Measurements from ENCODE around the gene PLCD4. TPM values are rescaled to one million over a fixed set of nuclear protein-coding genes. Genes with fewer than 3 reads are reported as not detected.

Gene PLCD4
- total RNA-seq, 1 donor from 2014 or later: 0.86 TPM

- FAIRE-seq (no peak), DNase-seq (ENCODE audit: low read depth) (peak; percentile 83)
- Histone ChIP-seq H3K36me3 (ENCODE audit: insufficient read depth, low read length) (peaks cover 19% of the 10 kb centered on the region), H3K4me1 (ENCODE audit: insufficient read depth, low read length) (peaks cover 9% of the 10 kb centered on the region), H3K9ac (ENCODE audit: low read length) (peak within 1 kb of the TSS; percentile 87), H4K20me1 (ENCODE audit: insufficient read depth, low read length) (peaks cover 32% of the 10 kb centered on the region), H3K9me3 (ENCODE audit: insufficient read depth, low read depth, low read length) (no peaks in the 10 kb centered on the region), H3K4me2 (ENCODE audit: low read length) (peak within 1 kb of the TSS; percentile 98), H3K27ac (ENCODE audit: low read depth, low read length) (peak within 1 kb of the TSS; percentile 84), H2AFZ (ENCODE audit: low read depth, low read length) (peak within 1 kb of the TSS; percentile 82), H3K27me3 (ENCODE audit: insufficient read depth, low read length) (no peaks in the 10 kb centered on the region), H3K79me2 (ENCODE audit: insufficient read depth, low read length) (peaks cover 37% of the 10 kb centered on the region), H3K4me3 (ENCODE audit: insufficient read depth, low read depth, low read length) (peak within 1 kb of the TSS; percentile 94)
- H3K4me3 Mint-ChIP-seq (ENCODE audit: unreplicated experiment): peak within 1 kb of the TSS; percentile 99
- no peaks in the 10 kb centered on the region for H3K27me3 Mint-ChIP-seq (ENCODE audit: low read depth, unreplicated experiment)
- peaks cover 7% of the 10 kb centered on the region for H3K36me3 Mint-ChIP-seq (ENCODE audit: low read depth, unreplicated experiment)
- H3K27ac Mint-ChIP-seq (ENCODE audit: unreplicated experiment): peak within 1 kb of the TSS; percentile 99
- TF ChIP-seq CTCF (IDR thresholded peaks at IDR 0.05; ENCODE audit: insufficient read depth, low read depth, low read length) (no peak), EZH2 (IDR thresholded peaks at IDR 0.05; ENCODE audit: insufficient read depth, low read length) (no peak)
- H3K4me1 Mint-ChIP-seq (ENCODE audit: low read depth, unreplicated experiment): peaks cover 8% of the 10 kb centered on the region
- H3K9me3 Mint-ChIP-seq (ENCODE audit: unreplicated experiment): no peaks in the 10 kb centered on the region
Observed at GRCh38 chr2:218671654-218672566, 64.2 kb downstream of the PLCD4 start, which contains the start of the genes RNF25 and STK36. RNF25 (minus strand) TSS chr2:218672002; CDS start chr2:218671970, 32 bp downstream. STK36 (plus strand) TSS chr2:218672086; CDS start chr2:218672830, 744 bp downstream.

GRCh38 chr2:218679119-218679518 is 71.4 kb downstream of the PLCD4 start:
- no peak for FAIRE-seq
- no peaks in the 10 kb centered on the region for H3K9me3 Mint-ChIP-seq (ENCODE audit: unreplicated experiment)

More at GRCh38 chr2:218679119-218679518, 71.4 kb downstream of the PLCD4 start:
- H3K4me3 ChIP-seq (ENCODE audit: insufficient read depth, low read depth, low read length): no peak overlapping the region
- no peak for DNase-seq (ENCODE audit: low read depth)
- H3K27me3 ChIP-seq (ENCODE audit: insufficient read depth, low read length): no peaks in the 10 kb centered on the region
- TF ChIP-seq CTCF (IDR thresholded peaks at IDR 0.05; ENCODE audit: insufficient read depth, low read depth, low read length): no peak
- TF ChIP-seq EZH2 (IDR thresholded peaks at IDR 0.05; ENCODE audit: insufficient read depth, low read length): no peak
- H3K79me2 ChIP-seq (ENCODE audit: insufficient read depth, low read length): no peaks in the 10 kb centered on the region
- H4K20me1 ChIP-seq (ENCODE audit: insufficient read depth, low read length): no peaks in the 10 kb centered on the region
- no peak overlapping the region for H3K27ac ChIP-seq (ENCODE audit: low read depth, low read length)
- no peak overlapping the region for H3K4me3 Mint-ChIP-seq (ENCODE audit: unreplicated experiment)
- peaks cover 3% of the 10 kb centered on the region for H3K4me1 Mint-ChIP-seq (ENCODE audit: low read depth, unreplicated experiment)
- H3K4me1 ChIP-seq (ENCODE audit: insufficient read depth, low read length): no peaks in the 10 kb centered on the region
- peak overlapping the region; percentile 42 for H3K27ac Mint-ChIP-seq (ENCODE audit: unreplicated experiment)
- no peaks in the 10 kb centered on the region for H3K9me3 ChIP-seq (ENCODE audit: insufficient read depth, low read depth, low read length)
- H3K36me3 Mint-ChIP-seq (ENCODE audit: low read depth, unreplicated experiment): peaks cover 16% of the 10 kb centered on the region
- H3K4me2 ChIP-seq (ENCODE audit: low read length): no peak overlapping the region
- H3K36me3 ChIP-seq (ENCODE audit: insufficient read depth, low read length): peaks cover 20% of the 10 kb centered on the region
- no peaks in the 10 kb centered on the region for H3K27me3 Mint-ChIP-seq (ENCODE audit: low read depth, unreplicated experiment)
- H3K9ac ChIP-seq (ENCODE audit: low read length): no peak overlapping the region
- H2AFZ ChIP-seq (ENCODE audit: low read depth, low read length): no peak overlapping the region

Data from astrocyte (in vitro differentiated cells and primary cell).